GM23338 (cell line): ENCODE results near the gene EDARADD. TPM values are rescaled to one million over a fixed set of nuclear protein-coding genes. Genes with fewer than 3 reads are reported as not detected.

ENCODE experiments used
- ATAC-seq: fragments of 200-7000 bp; cut with Tn5 transposase; 3 replicates; pipeline ENCODE4 v1.9.1; 2020
- DNase-seq: peaks from one replicate; pipeline ENCODE4 v3.0.0-alpha.2; 2015; ENCODE audit warnings: low spot score
- H2AFZ ChIP-seq: fragments of 200-600 bp; sonication (generic); 2 replicates; pipeline ENCODE4 v1.8.0; 2016; ENCODE audit warnings: antibody characterized with exemption, mild to moderate bottlenecking, moderate library complexity
- H3F3A ChIP-seq: fragments of 200-600 bp; sonication (generic); replicated peaks from 2 replicates; pipeline ENCODE4 v1.8.0; 2017; ENCODE audit warnings: antibody characterized with exemption, mixed run types, low read depth
- H3K27ac ChIP-seq: fragments of 200-600 bp; sonication (generic); 2 replicates; pipeline ENCODE4 v1.6.1; 2016; ENCODE audit warnings: low read depth
- H3K27me3 ChIP-seq: fragments of 200-600 bp; sonication (generic); 2 replicates; pipeline ENCODE4 v1.8.0; 2016; ENCODE audit warnings: mild to moderate bottlenecking, mixed run types, moderate library complexity; ENCODE audit not compliant: insufficient read depth
- H3K36me3 ChIP-seq: fragments of 200-600 bp; sonication (generic); 2 replicates; pipeline ENCODE4 v1.8.0; 2016; ENCODE audit warnings: mild to moderate bottlenecking; ENCODE audit not compliant: insufficient read depth
- H3K4me1 ChIP-seq: fragments of 200-600 bp; sonication (generic); 2 replicates; pipeline ENCODE4 v1.8.0; 2016; ENCODE audit warnings: mild to moderate bottlenecking, moderate library complexity; ENCODE audit not compliant: insufficient read depth
- H3K4me2 ChIP-seq: fragments of 200-600 bp; sonication (generic); 2 replicates; pipeline ENCODE4 v1.7.1; 2017; ENCODE audit warnings: mixed run types
- H3K4me3 ChIP-seq: fragments of 200-600 bp; sonication (generic); 2 replicates; pipeline ENCODE4 v1.6.1; 2016; ENCODE audit warnings: mixed run types
- H3K79me2 ChIP-seq: fragments of 200-600 bp; sonication (generic); replicated peaks from 2 replicates; pipeline ENCODE4 v1.8.0; 2017; ENCODE audit warnings: mild to moderate bottlenecking; ENCODE audit not compliant: insufficient read depth
- H3K9me2 ChIP-seq: fragments of 200-600 bp; sonication (generic); 2 replicates; pipeline ENCODE4 v1.8.0; 2017; ENCODE audit not compliant: insufficient read depth
- H4K20me1 ChIP-seq: fragments of 200-600 bp; sonication (generic); replicated peaks from 2 replicates; pipeline ENCODE4 v1.8.0; 2017; ENCODE audit warnings: mild to moderate bottlenecking; ENCODE audit not compliant: insufficient read depth
- H3K27ac Mint-ChIP-seq: 2 replicates; pipeline ENCODE4 v1.8.0; 2020; ENCODE audit warnings: inconsistent platforms, mild to moderate bottlenecking, moderate library complexity, mixed read lengths
- H3K27me3 Mint-ChIP-seq: 3 replicates; pipeline ENCODE4 v1.8.0; 2022; ENCODE audit warnings: low read depth, mild to moderate bottlenecking, moderate library complexity, mixed read lengths, inconsistent platforms; ENCODE audit not compliant: insufficient read depth, poor library complexity
- H3K36me3 Mint-ChIP-seq: 3 replicates; pipeline ENCODE4 v1.8.0; 2021; ENCODE audit warnings: low read depth, mild to moderate bottlenecking, inconsistent platforms, moderate library complexity, mixed read lengths
- H3K4me1 Mint-ChIP-seq: 3 replicates; pipeline ENCODE4 v1.8.0; 2020; ENCODE audit warnings: mild to moderate bottlenecking, inconsistent platforms, mixed read lengths
- H3K4me3 Mint-ChIP-seq: 3 replicates; pipeline ENCODE4 v1.8.0; 2021; ENCODE audit warnings: moderate library complexity, mild to moderate bottlenecking, inconsistent platforms, mixed read lengths
- H3K9me3 Mint-ChIP-seq: 3 replicates; pipeline ENCODE4 v1.8.0; 2020; ENCODE audit warnings: moderate library complexity, mild to moderate bottlenecking, inconsistent platforms, mixed read lengths
- CREB1 ChIP-seq: fragments of 250-450 bp; sonication (Bioruptor Pico); IDR thresholded peaks from 2 replicates; pipeline ENCODE4 v1.5.0; 2020; ENCODE audit warnings: low read depth, mild to moderate bottlenecking, moderate library complexity
- EZH2 ChIP-seq: fragments of 200-600 bp; sonication (generic); IDR thresholded peaks from one replicate; pipeline ENCODE4 v1.8.0; 2017; ENCODE audit warnings: antibody characterized with exemption, mild to moderate bottlenecking, low read depth; ENCODE audit not compliant: unreplicated experiment
- EZH2phosphoT487 ChIP-seq: fragments of 200-600 bp; sonication (generic); IDR thresholded peaks from one replicate; pipeline ENCODE4 v1.8.1; 2018; ENCODE audit warnings: antibody characterized with exemption; ENCODE audit not compliant: unreplicated experiment
- NANOG ChIP-seq: IDR thresholded peaks from 2 replicates; pipeline ENCODE4 v1.6.1; 2016; ENCODE audit warnings: antibody characterized with exemption, borderline replicate concordance
- polyA plus RNA-seq: library from polyadenylated mRNA; unstranded; fragments of >200 nt; fragmentation: Nextera tagmentation; extraction: Ambion mirVana; gene quantifications from 2 replicates; pipeline ENCODE4 v1.2.1, GENCODE V29; 2016
- total RNA-seq: library from RNA; depleted of rRNA; stranded (reverse); fragments of >200 nt; shearing (Covaris generic); gene quantifications from 2 replicates; pipeline ENCODE4 v1.2.3, GENCODE V29; 2014
- TF ChIP-seq, protein P1 (sequence below): IDR thresholded peaks from one replicate; pipeline ENCODE4 v1.6.1; 2018; ENCODE audit warnings: antibody characterized with exemption; ENCODE audit not compliant: unreplicated experiment
- TF ChIP-seq, protein P2 (sequence below): fragments of 250-450 bp; sonication (Bioruptor Pico); IDR thresholded peaks from 2 replicates; pipeline ENCODE4 v1.5.0; 2020; ENCODE audit warnings: mild to moderate bottlenecking, moderate library complexity
- TF ChIP-seq, protein P3 (sequence below): IDR thresholded peaks from 2 replicates; pipeline ENCODE4 v1.6.1; 2016; ENCODE audit warnings: antibody characterized with exemption
- TF ChIP-seq, protein P4 (sequence below), 2 experiments: fragments of 200-600 bp in 1 of 2; sonication (generic) in 1 of 2; conservative IDR thresholded peaks; 2 replicates each; pipeline versions ENCODE4 v1.5.1 to v1.6.1; 2016 to 2017; ENCODE audit warnings: antibody characterized with exemption in 2 of 2, low read depth in 2 of 2, mild to moderate bottlenecking in 2 of 2, moderate library complexity in 1 of 2

EDARADD gene
- total and polyA plus RNA-seq, 2 experiments from 2014 or later, result 3.7 to 4.4 TPM

GRCh38 chr1:236371083-236371482 lies 23.0 kb upstream of the EDARADD start:
- H3K27ac Mint-ChIP-seq, result no peak overlapping the region

More at GRCh38 chr1:236371083-236371482, 23.0 kb upstream of the EDARADD start:
- Histone ChIP-seq H2AFZ (no peak overlapping the region), H3K4me1 (no peaks in the 10 kb centered on the region), H3K27ac (no peak overlapping the region), H3K27me3 (no peaks in the 10 kb centered on the region), H4K20me1 (no peaks in the 10 kb centered on the region), H3K9me2 (no peaks in the 10 kb centered on the region), H3K79me2 (no peaks in the 10 kb centered on the region), H3K4me2 (no peak overlapping the region), H3F3A (no peaks in the 10 kb centered on the region), H3K36me3 (no peaks in the 10 kb centered on the region), H3K4me3 (no peak overlapping the region)
- Mint-ChIP-seq H3K36me3 (no peaks in the 10 kb centered on the region), H3K4me1 (peaks cover 4% of the 10 kb centered on the region; the same call in 2 of the 3 replicates), H3K27me3 (no peaks in the 10 kb centered on the region), H3K4me3 (no peak overlapping the region), H3K9me3 (no peaks in the 10 kb centered on the region)
- DNase-seq (no peak), ATAC-seq (no peak)
- TF ChIP-seq, protein P1, sequence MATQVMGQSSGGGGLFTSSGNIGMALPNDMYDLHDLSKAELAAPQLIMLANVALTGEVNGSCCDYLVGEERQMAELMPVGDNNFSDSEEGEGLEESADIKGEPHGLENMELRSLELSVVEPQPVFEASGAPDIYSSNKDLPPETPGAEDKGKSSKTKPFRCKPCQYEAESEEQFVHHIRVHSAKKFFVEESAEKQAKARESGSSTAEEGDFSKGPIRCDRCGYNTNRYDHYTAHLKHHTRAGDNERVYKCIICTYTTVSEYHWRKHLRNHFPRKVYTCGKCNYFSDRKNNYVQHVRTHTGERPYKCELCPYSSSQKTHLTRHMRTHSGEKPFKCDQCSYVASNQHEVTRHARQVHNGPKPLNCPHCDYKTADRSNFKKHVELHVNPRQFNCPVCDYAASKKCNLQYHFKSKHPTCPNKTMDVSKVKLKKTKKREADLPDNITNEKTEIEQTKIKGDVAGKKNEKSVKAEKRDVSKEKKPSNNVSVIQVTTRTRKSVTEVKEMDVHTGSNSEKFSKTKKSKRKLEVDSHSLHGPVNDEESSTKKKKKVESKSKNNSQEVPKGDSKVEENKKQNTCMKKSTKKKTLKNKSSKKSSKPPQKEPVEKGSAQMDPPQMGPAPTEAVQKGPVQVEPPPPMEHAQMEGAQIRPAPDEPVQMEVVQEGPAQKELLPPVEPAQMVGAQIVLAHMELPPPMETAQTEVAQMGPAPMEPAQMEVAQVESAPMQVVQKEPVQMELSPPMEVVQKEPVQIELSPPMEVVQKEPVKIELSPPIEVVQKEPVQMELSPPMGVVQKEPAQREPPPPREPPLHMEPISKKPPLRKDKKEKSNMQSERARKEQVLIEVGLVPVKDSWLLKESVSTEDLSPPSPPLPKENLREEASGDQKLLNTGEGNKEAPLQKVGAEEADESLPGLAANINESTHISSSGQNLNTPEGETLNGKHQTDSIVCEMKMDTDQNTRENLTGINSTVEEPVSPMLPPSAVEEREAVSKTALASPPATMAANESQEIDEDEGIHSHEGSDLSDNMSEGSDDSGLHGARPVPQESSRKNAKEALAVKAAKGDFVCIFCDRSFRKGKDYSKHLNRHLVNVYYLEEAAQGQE, result no peak
- TF ChIP-seq, protein P2, sequence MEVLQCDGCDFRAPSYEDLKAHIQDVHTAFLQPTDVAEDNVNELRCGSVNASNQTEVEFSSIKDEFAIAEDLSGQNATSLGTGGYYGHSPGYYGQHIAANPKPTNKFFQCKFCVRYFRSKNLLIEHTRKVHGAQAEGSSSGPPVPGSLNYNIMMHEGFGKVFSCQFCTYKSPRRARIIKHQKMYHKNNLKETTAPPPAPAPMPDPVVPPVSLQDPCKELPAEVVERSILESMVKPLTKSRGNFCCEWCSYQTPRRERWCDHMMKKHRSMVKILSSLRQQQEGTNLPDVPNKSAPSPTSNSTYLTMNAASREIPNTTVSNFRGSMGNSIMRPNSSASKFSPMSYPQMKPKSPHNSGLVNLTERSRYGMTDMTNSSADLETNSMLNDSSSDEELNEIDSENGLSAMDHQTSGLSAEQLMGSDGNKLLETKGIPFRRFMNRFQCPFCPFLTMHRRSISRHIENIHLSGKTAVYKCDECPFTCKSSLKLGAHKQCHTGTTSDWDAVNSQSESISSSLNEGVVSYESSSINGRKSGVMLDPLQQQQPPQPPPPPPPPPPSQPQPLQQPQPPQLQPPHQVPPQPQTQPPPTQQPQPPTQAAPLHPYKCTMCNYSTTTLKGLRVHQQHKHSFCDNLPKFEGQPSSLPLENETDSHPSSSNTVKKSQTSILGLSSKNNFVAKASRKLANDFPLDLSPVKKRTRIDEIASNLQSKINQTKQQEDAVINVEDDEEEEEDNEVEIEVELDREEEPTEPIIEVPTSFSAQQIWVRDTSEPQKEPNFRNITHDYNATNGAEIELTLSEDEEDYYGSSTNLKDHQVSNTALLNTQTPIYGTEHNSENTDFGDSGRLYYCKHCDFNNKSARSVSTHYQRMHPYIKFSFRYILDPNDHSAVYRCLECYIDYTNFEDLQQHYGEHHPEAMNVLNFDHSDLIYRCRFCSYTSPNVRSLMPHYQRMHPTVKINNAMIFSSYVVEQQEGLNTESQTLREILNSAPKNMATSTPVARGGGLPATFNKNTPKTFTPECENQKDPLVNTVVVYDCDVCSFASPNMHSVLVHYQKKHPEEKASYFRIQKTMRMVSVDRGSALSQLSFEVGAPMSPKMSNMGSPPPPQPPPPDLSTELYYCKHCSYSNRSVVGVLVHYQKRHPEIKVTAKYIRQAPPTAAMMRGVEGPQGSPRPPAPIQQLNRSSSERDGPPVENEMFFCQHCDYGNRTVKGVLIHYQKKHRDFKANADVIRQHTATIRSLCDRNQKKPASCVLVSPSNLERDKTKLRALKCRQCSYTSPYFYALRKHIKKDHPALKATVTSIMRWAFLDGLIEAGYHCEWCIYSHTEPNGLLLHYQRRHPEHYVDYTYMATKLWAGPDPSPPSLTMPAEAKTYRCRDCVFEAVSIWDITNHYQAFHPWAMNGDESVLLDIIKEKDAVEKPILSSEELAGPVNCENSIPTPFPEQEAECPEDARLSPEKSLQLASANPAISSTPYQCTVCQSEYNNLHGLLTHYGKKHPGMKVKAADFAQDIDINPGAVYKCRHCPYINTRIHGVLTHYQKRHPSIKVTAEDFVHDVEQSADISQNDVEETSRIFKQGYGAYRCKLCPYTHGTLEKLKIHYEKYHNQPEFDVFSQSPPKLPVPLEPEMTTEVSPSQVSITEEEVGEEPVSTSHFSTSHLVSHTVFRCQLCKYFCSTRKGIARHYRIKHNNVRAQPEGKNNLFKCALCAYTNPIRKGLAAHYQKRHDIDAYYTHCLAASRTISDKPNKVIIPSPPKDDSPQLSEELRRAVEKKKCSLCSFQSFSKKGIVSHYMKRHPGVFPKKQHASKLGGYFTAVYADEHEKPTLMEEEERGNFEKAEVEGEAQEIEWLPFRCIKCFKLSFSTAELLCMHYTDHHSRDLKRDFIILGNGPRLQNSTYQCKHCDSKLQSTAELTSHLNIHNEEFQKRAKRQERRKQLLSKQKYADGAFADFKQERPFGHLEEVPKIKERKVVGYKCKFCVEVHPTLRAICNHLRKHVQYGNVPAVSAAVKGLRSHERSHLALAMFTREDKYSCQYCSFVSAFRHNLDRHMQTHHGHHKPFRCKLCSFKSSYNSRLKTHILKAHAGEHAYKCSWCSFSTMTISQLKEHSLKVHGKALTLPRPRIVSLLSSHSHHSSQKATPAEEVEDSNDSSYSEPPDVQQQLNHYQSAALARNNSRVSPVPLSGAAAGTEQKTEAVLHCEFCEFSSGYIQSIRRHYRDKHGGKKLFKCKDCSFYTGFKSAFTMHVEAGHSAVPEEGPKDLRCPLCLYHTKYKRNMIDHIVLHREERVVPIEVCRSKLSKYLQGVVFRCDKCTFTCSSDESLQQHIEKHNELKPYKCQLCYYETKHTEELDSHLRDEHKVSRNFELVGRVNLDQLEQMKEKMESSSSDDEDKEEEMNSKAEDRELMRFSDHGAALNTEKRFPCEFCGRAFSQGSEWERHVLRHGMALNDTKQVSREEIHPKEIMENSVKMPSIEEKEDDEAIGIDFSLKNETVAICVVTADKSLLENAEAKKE (CRISPR knock-in tag), result no peak
- TF ChIP-seq EZH2phosphoT487, result no peak
- no peak for TF ChIP-seq NANOG
- no peak for TF ChIP-seq EZH2
- TF ChIP-seq, protein P3, sequence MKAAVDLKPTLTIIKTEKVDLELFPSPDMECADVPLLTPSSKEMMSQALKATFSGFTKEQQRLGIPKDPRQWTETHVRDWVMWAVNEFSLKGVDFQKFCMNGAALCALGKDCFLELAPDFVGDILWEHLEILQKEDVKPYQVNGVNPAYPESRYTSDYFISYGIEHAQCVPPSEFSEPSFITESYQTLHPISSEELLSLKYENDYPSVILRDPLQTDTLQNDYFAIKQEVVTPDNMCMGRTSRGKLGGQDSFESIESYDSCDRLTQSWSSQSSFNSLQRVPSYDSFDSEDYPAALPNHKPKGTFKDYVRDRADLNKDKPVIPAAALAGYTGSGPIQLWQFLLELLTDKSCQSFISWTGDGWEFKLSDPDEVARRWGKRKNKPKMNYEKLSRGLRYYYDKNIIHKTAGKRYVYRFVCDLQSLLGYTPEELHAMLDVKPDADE, result no peak
- TF ChIP-seq CREB1 (CRISPR knock-in tag), result no peak
- TF ChIP-seq, protein P4, sequence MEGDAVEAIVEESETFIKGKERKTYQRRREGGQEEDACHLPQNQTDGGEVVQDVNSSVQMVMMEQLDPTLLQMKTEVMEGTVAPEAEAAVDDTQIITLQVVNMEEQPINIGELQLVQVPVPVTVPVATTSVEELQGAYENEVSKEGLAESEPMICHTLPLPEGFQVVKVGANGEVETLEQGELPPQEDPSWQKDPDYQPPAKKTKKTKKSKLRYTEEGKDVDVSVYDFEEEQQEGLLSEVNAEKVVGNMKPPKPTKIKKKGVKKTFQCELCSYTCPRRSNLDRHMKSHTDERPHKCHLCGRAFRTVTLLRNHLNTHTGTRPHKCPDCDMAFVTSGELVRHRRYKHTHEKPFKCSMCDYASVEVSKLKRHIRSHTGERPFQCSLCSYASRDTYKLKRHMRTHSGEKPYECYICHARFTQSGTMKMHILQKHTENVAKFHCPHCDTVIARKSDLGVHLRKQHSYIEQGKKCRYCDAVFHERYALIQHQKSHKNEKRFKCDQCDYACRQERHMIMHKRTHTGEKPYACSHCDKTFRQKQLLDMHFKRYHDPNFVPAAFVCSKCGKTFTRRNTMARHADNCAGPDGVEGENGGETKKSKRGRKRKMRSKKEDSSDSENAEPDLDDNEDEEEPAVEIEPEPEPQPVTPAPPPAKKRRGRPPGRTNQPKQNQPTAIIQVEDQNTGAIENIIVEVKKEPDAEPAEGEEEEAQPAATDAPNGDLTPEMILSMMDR (conservative IDR thresholded peaks at IDR 0.05; ENCODE audit: low read depth in 2 of 2), result no peak
